HepG2 (cell line): Measurements from ENCODE around the gene OSBPL10. TPM values are rescaled to one million over a fixed set of nuclear protein-coding genes. Genes with fewer than 3 reads are reported as not detected.
A peak's percentile ranks its signal among the peaks of the same experiment; 100 is the strongest.

ENCODE experiments used
- CCAR2 ChIP-seq: fragments of 200-400 bp; formaldehyde crosslinking; optimal IDR thresholded peaks from 2 replicates; pipeline ENCODE3; 2018; ENCODE audit warnings: low read depth, mild to moderate bottlenecking, low read length, moderate library complexity
- DMAP1 ChIP-seq: IDR thresholded peaks from 2 replicates; pipeline ENCODE4 v1.6.1; 2016
- FOXJ3 ChIP-seq: sonication (generic); formaldehyde crosslinking; IDR thresholded peaks from 2 replicates; pipeline ENCODE4 v1.4.0; 2020; ENCODE audit warnings: missing genetic modification reagents, mild to moderate bottlenecking, borderline replicate concordance
- IRF2 ChIP-seq: IDR thresholded peaks from 2 replicates; pipeline ENCODE4 v1.6.1; 2018; ENCODE audit warnings: missing genetic modification reagents, missing compliant biosample characterization
- MIER3 ChIP-seq: IDR thresholded peaks from 2 replicates; pipeline ENCODE4 v1.6.1; 2016; ENCODE audit warnings: missing compliant biosample characterization, borderline replicate concordance
- NFKBIZ ChIP-seq: IDR thresholded peaks from 2 replicates; pipeline ENCODE4 v1.6.1; 2018; ENCODE audit warnings: missing genetic modification reagents, missing compliant biosample characterization
- NPAS2 ChIP-seq: sonication (generic); formaldehyde crosslinking; IDR thresholded peaks from 2 replicates; pipeline ENCODE4 v1.8.0; 2022; ENCODE audit warnings: mild to moderate bottlenecking, missing genetic modification reagents, borderline replicate concordance
- PHF21A ChIP-seq: sonication (generic); formaldehyde crosslinking; IDR thresholded peaks from 2 replicates; pipeline ENCODE4 v1.5.0; 2020; ENCODE audit warnings: mild to moderate bottlenecking, missing genetic modification reagents
- POGZ ChIP-seq: sonication (generic); formaldehyde crosslinking; IDR thresholded peaks from 2 replicates; pipeline ENCODE4 v1.4.0; 2020; ENCODE audit warnings: mild to moderate bottlenecking, missing genetic modification reagents
- SOX5 ChIP-seq: IDR thresholded peaks from 2 replicates; pipeline ENCODE4 v1.6.1; 2016; ENCODE audit warnings: borderline replicate concordance
- THYN1 ChIP-seq: sonication (generic); formaldehyde crosslinking; IDR thresholded peaks from 2 replicates; pipeline ENCODE4 v1.8.1; 2023; ENCODE audit warnings: low read depth, mild to moderate bottlenecking, moderate library complexity, missing genetic modification reagents, borderline replicate concordance
- ZBTB26 ChIP-seq: IDR thresholded peaks from 2 replicates; pipeline ENCODE4 v1.6.1; 2016; ENCODE audit warnings: missing compliant biosample characterization, missing genetic modification reagents, borderline replicate concordance
- ZFP91 ChIP-seq: sonication (generic); formaldehyde crosslinking; IDR thresholded peaks from 2 replicates; pipeline ENCODE4 v1.9.0; 2022; ENCODE audit warnings: missing genetic modification reagents, mild to moderate bottlenecking, borderline replicate concordance
- ZFX ChIP-seq: sonication (generic); formaldehyde crosslinking; IDR thresholded peaks from 2 replicates; pipeline ENCODE4 v1.4.0; 2020; ENCODE audit warnings: mild to moderate bottlenecking, low read depth, missing genetic modification reagents, moderate library complexity
- ZNF18 ChIP-seq: sonication (generic); formaldehyde crosslinking; IDR thresholded peaks from 2 replicates; pipeline ENCODE4 v1.8.0; 2022; ENCODE audit warnings: mild to moderate bottlenecking, missing genetic modification reagents; ENCODE audit not compliant: insufficient replicate concordance
- ZNF589 ChIP-seq: sonication (generic); formaldehyde crosslinking; conservative IDR thresholded peaks from 2 replicates; pipeline ENCODE4 v1.8.0; 2022; ENCODE audit warnings: mild to moderate bottlenecking, moderate library complexity, missing genetic modification reagents
- ZNF609 ChIP-seq: sonication (generic); formaldehyde crosslinking; IDR thresholded peaks from 2 replicates; pipeline ENCODE4 v1.4.0; 2020; ENCODE audit warnings: mild to moderate bottlenecking, missing genetic modification reagents, borderline replicate concordance
- ZNF777 ChIP-seq: sonication (generic); formaldehyde crosslinking; IDR thresholded peaks from 2 replicates; pipeline ENCODE4 v1.4.0; 2020; ENCODE audit warnings: missing genetic modification reagents
- ZNF781 ChIP-seq: sonication (generic); formaldehyde crosslinking; IDR thresholded peaks from 2 replicates; pipeline ENCODE4 v1.5.1; 2020; ENCODE audit warnings: borderline replicate concordance, mild to moderate bottlenecking, missing genetic modification reagents; ENCODE audit errors: not compliant biosample characterization
- ZSCAN25 ChIP-seq: sonication (generic); formaldehyde crosslinking; IDR thresholded peaks from 2 replicates; pipeline ENCODE4 v1.8.0; 2022; ENCODE audit warnings: mild to moderate bottlenecking, missing genetic modification reagents
- polyA plus RNA-seq, 8 experiments: library from polyadenylated mRNA; depleted of rRNA in 3 of 8; stranded (reverse) in 7 of 8; unstranded in 1 of 8; fragments of >200 nt; fragmentation: Illumina TruSeq in 4 of 8; extraction: Trizol in 4 of 8; gene quantifications; 2 replicates each; pipeline versions ENCODE4 v1.2.1 to v1.2.3, GENCODE V29; 2011 to 2016; ENCODE audit warnings: low read depth in 4 of 8, missing spikeins in 1 of 8, mixed read lengths in 1 of 8; ENCODE audit not compliant: insufficient read depth in 1 of 8
- total RNA-seq, 5 experiments: library from RNA; depleted of rRNA; stranded (reverse); fragments of >200 nt; fragmentation: Illumina TruSeq; extraction: Trizol; gene quantifications; 2 replicates each; pipeline ENCODE4 v1.2.3, GENCODE V29; 2016; ENCODE audit warnings: low read depth in 1 of 5

The OSBPL10 gene
- total and polyA plus RNA-seq, 2 of the 13 experiments (the other 11 are each of a cell fraction or from before 2014, with no cell fraction given): 10.3 to 28.6 TPM

GRCh38 chr3:31980530-31981205, 394 bp downstream of the OSBPL10 start (continued):
- TF ChIP-seq IRF2 (CRISPR knock-in tag) (peak; percentile 35), ZFP91 (CRISPR knock-in tag) (peak; percentile 77; the same call in 1 of the 2 replicates), THYN1 (CRISPR knock-in tag) (no peak), ZNF18 (CRISPR knock-in tag) (peak; percentile 47), CCAR2 (no peak), PHF21A (CRISPR knock-in tag) (no peak; the same call in 1 of the 2 replicates), ZNF589 (CRISPR knock-in tag) (0 out of 2 replicates have a peak, but pooled peaks have one; percentile 18), ZSCAN25 (CRISPR knock-in tag) (no peak), MIER3 (CRISPR knock-in tag) (peak; percentile 58; the same call in 1 of the 2 replicates), ZBTB26 (no peak), ZFX (peak; percentile 48), ZNF609 (peak; percentile 73), DMAP1 (CRISPR knock-in tag) (no peak), ZNF777 (peak; percentile 76), NFKBIZ (CRISPR knock-in tag) (no peak), NPAS2 (CRISPR knock-in tag) (no peak), SOX5 (CRISPR knock-in tag) (no peak), FOXJ3 (CRISPR knock-in tag) (no peak), POGZ (CRISPR knock-in tag) (peak; percentile 56; the same call in 1 of the 2 replicates), ZNF781 (no peak)
